HepG2 (cell line): ENCODE results near the gene DNAL4. TPM values are rescaled to one million over a fixed set of nuclear protein-coding genes. Genes with fewer than 3 reads are reported as not detected.
A peak's percentile ranks its signal among the peaks of the same experiment; 100 is the strongest.

ENCODE experiments used
- ATAD3A ChIP-seq: sonication (generic); formaldehyde crosslinking; IDR thresholded peaks from 2 replicates; pipeline ENCODE4 v1.4.0; 2020; ENCODE audit warnings: missing genetic modification reagents
- ATRX ChIP-seq: sonication (generic); formaldehyde crosslinking; IDR thresholded peaks from 2 replicates; pipeline ENCODE4 v1.4.0; 2020; ENCODE audit warnings: missing genetic modification reagents, borderline replicate concordance
- IKZF4 ChIP-seq: sonication (generic); formaldehyde crosslinking; IDR thresholded peaks from 2 replicates; pipeline ENCODE4 v1.5.1; 2020; ENCODE audit warnings: borderline replicate concordance, mild to moderate bottlenecking, low read depth, missing genetic modification reagents; ENCODE audit errors: not compliant biosample characterization
- KMT2B ChIP-seq: IDR thresholded peaks from 2 replicates; pipeline ENCODE4 v1.6.1; 2016; ENCODE audit warnings: missing genetic modification reagents, missing compliant biosample characterization
- MED8 ChIP-seq: sonication (generic); formaldehyde crosslinking; IDR thresholded peaks from 2 replicates; pipeline ENCODE4 v1.8.1; 2023; ENCODE audit warnings: mild to moderate bottlenecking, missing genetic modification reagents; ENCODE audit not compliant: insufficient replicate concordance
- POLR2A ChIP-seq, 2 experiments: IDR thresholded peaks; 2 replicates each; pipeline ENCODE4 v1.6.1; 2011; ENCODE audit warnings: low read depth in 2 of 2, low read length in 2 of 2, mild to moderate bottlenecking in 1 of 2, moderate library complexity in 1 of 2; ENCODE audit not compliant: insufficient read depth in 1 of 2
- RBFOX2 ChIP-seq: fragments of 200-400 bp; formaldehyde crosslinking; IDR thresholded peaks from 2 replicates; pipeline ENCODE4 v1.6.1; 2017; ENCODE audit warnings: low read depth, mild to moderate bottlenecking, low read length
- SMAD1 ChIP-seq: sonication (generic); formaldehyde crosslinking; IDR thresholded peaks from 2 replicates; pipeline ENCODE4 v1.4.0; 2020; ENCODE audit warnings: missing genetic modification reagents, low read depth, mild to moderate bottlenecking, borderline replicate concordance
- SMAD3 ChIP-seq: sonication (generic); formaldehyde crosslinking; IDR thresholded peaks from 2 replicates; pipeline ENCODE4 v1.4.0; 2020; ENCODE audit warnings: missing genetic modification reagents
- SRY ChIP-seq: sonication (generic); formaldehyde crosslinking; IDR thresholded peaks from 2 replicates; pipeline ENCODE4 v1.8.0; 2022; ENCODE audit warnings: mild to moderate bottlenecking, missing genetic modification reagents
- TCF12 ChIP-seq, 2 experiments: fragments of 450-650 bp in 1 of 2; sonication (generic) in 1 of 2; formaldehyde crosslinking in 1 of 2; IDR thresholded peaks; 2 replicates each; pipeline versions ENCODE4 v1.6.1 to v1.8.0; 2017 to 2022; ENCODE audit warnings: antibody characterized with exemption in 1 of 2, mild to moderate bottlenecking in 1 of 2, missing genetic modification reagents in 1 of 2, moderate library complexity in 1 of 2
- YEATS2 ChIP-seq: sonication (generic); formaldehyde crosslinking; IDR thresholded peaks from 2 replicates; pipeline ENCODE4 v1.4.0; 2020; ENCODE audit warnings: missing genetic modification reagents, borderline replicate concordance
- ZFP36L1 ChIP-seq: sonication (generic); formaldehyde crosslinking; IDR thresholded peaks from 2 replicates; pipeline ENCODE4 v1.8.0; 2022; ENCODE audit warnings: mild to moderate bottlenecking, missing genetic modification reagents, moderate library complexity
- ZNF292 ChIP-seq: sonication (generic); formaldehyde crosslinking; IDR thresholded peaks from 2 replicates; pipeline ENCODE4 v1.8.1; 2022; ENCODE audit warnings: mild to moderate bottlenecking, low read depth, missing genetic modification reagents, borderline replicate concordance
- ZNF674 ChIP-seq: sonication (generic); formaldehyde crosslinking; IDR thresholded peaks from 2 replicates; pipeline ENCODE4 v1.5.0; 2020; ENCODE audit warnings: low read depth, mild to moderate bottlenecking, missing genetic modification reagents
- polyA plus RNA-seq, 8 experiments: library from polyadenylated mRNA; depleted of rRNA in 3 of 8; stranded (reverse) in 7 of 8; unstranded in 1 of 8; fragments of >200 nt; fragmentation: Illumina TruSeq in 4 of 8; extraction: Trizol in 4 of 8; gene quantifications; 2 replicates each; pipeline versions ENCODE4 v1.2.1 to v1.2.3, GENCODE V29; 2011 to 2016; ENCODE audit warnings: low read depth in 4 of 8, missing spikeins in 1 of 8, mixed read lengths in 1 of 8; ENCODE audit not compliant: insufficient read depth in 1 of 8
- total RNA-seq, 5 experiments: library from RNA; depleted of rRNA; stranded (reverse); fragments of >200 nt; fragmentation: Illumina TruSeq; extraction: Trizol; gene quantifications; 2 replicates each; pipeline ENCODE4 v1.2.3, GENCODE V29; 2016; ENCODE audit warnings: low read depth in 1 of 5
- TF ChIP-seq, protein P1 (sequence below): sonication (generic); formaldehyde crosslinking; IDR thresholded peaks from 2 replicates; pipeline ENCODE4 v1.5.0; 2020; ENCODE audit warnings: missing genetic modification reagents
- TF ChIP-seq, protein P2 (sequence below): sonication (generic); formaldehyde crosslinking; IDR thresholded peaks from 2 replicates; pipeline ENCODE4 v1.9.0; 2021; ENCODE audit warnings: mild to moderate bottlenecking, missing genetic modification reagents
- TF ChIP-seq, protein P3 (sequence below): IDR thresholded peaks from 2 replicates; pipeline ENCODE4 v1.6.1; 2016; ENCODE audit warnings: missing biosample characterization, missing genetic modification reagents, low read depth

The DNAL4 gene
- total and polyA plus RNA-seq, 2 of the 13 experiments (the other 11 are each of a cell fraction or from before 2014, with no cell fraction given) = 8.0 to 10.7 TPM

DNA sequence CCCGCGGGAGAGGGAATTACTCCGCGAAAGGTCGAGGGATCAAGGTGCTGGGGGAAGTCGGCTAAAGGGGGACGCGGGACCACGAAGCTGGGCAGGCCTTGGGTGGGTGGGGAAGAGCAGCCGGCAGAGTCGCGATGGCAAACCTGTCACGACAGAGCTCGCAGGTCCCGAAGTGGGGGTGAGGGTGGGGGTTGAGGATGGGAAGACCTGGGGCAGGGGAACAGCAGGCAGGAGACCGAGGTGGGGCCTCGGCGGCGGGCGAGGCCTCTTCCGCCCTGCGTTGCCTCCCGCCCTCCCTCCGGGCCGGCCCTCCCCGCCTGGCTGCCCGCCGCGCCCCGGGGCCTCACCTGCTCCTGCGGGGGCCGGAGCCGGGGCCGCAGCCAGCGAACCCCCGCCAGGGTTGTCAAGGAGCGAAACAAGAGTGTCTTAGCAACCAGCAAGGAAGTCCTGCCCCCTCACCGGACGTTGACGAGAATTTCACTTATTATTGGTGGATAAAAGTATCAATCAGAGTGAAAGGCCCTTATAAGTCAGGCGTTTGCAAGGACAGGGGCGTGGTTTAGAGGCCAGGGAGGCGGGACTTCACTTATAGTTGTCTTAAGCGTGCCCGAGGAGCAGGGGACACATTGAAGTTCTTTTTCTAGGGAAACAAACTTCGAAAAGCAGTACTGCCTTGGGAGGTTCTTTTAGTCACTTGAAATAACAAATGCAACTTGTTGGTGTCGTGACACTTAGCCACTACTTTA, at the start of gene DNAL4 (continued):
- TF ChIP-seq, protein P1, sequence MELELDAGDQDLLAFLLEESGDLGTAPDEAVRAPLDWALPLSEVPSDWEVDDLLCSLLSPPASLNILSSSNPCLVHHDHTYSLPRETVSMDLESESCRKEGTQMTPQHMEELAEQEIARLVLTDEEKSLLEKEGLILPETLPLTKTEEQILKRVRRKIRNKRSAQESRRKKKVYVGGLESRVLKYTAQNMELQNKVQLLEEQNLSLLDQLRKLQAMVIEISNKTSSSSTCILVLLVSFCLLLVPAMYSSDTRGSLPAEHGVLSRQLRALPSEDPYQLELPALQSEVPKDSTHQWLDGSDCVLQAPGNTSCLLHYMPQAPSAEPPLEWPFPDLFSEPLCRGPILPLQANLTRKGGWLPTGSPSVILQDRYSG = no peak
- peak; percentile 34 to 43; a peak in 2 of 4 replicates for TF ChIP-seq POLR2A (IDR thresholded peaks at IDR 0.05; ENCODE audit: insufficient read depth in 1 of 2, low read depth in 2 of 2, low read length in 2 of 2)
- no peak for TF ChIP-seq ATAD3A (CRISPR knock-in tag)
- TF ChIP-seq, protein P2, sequence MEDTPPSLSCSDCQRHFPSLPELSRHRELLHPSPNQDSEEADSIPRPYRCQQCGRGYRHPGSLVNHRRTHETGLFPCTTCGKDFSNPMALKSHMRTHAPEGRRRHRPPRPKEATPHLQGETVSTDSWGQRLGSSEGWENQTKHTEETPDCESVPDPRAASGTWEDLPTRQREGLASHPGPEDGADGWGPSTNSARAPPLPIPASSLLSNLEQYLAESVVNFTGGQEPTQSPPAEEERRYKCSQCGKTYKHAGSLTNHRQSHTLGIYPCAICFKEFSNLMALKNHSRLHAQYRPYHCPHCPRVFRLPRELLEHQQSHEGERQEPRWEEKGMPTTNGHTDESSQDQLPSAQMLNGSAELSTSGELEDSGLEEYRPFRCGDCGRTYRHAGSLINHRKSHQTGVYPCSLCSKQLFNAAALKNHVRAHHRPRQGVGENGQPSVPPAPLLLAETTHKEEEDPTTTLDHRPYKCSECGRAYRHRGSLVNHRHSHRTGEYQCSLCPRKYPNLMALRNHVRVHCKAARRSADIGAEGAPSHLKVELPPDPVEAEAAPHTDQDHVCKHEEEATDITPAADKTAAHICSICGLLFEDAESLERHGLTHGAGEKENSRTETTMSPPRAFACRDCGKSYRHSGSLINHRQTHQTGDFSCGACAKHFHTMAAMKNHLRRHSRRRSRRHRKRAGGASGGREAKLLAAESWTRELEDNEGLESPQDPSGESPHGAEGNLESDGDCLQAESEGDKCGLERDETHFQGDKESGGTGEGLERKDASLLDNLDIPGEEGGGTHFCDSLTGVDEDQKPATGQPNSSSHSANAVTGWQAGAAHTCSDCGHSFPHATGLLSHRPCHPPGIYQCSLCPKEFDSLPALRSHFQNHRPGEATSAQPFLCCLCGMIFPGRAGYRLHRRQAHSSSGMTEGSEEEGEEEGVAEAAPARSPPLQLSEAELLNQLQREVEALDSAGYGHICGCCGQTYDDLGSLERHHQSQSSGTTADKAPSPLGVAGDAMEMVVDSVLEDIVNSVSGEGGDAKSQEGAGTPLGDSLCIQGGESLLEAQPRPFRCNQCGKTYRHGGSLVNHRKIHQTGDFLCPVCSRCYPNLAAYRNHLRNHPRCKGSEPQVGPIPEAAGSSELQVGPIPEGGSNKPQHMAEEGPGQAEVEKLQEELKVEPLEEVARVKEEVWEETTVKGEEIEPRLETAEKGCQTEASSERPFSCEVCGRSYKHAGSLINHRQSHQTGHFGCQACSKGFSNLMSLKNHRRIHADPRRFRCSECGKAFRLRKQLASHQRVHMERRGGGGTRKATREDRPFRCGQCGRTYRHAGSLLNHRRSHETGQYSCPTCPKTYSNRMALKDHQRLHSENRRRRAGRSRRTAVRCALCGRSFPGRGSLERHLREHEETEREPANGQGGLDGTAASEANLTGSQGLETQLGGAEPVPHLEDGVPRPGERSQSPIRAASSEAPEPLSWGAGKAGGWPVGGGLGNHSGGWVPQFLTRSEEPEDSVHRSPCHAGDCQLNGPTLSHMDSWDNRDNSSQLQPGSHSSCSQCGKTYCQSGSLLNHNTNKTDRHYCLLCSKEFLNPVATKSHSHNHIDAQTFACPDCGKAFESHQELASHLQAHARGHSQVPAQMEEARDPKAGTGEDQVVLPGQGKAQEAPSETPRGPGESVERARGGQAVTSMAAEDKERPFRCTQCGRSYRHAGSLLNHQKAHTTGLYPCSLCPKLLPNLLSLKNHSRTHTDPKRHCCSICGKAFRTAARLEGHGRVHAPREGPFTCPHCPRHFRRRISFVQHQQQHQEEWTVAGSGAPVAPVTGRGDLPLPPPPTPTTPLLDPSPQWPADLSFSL (CRISPR knock-in tag) = no peak
- TF ChIP-seq TCF12 (IDR thresholded peaks at IDR 0.05) = no peak
- no peak for TF ChIP-seq TCF12 (CRISPR knock-in tag; IDR thresholded peaks at IDR 0.05)
- no peak for TF ChIP-seq SMAD3 (CRISPR knock-in tag)
- TF ChIP-seq SMAD1 (CRISPR knock-in tag) = no peak
- TF ChIP-seq KMT2B (CRISPR knock-in tag) = peak; percentile 58; the same call in 1 of the 2 replicates
- TF ChIP-seq, protein P3, sequence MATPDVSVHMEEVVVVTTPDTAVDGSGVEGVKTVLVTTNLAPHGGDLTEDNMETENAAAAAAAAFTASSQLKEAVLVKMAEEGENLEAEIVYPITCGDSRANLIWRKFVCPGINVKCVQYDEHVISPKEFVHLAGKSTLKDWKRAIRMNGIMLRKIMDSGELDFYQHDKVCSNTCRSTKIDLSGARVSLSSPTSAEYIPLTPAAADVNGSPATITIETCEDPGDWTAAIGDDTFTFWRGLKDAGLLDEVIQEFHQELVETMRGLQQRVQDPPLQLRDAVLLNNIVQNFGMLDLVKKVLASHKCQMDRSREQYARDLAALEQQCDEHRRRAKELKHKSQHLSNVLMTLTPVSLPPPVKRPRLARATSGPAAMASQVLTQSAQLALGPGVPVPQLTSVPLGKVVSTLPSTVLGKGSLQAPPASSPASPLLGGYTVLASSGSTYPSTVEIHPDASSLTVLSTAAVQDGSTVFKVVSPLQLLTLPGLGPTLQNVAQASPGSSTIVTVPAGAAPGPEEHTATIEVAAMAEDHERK (CRISPR knock-in tag) = no peak
- no peak for TF ChIP-seq ZFP36L1 (CRISPR knock-in tag)
- TF ChIP-seq MED8 (CRISPR knock-in tag) = no peak
- TF ChIP-seq YEATS2 = peak; percentile 30; the same call in 1 of the 2 replicates
- TF ChIP-seq RBFOX2 = peak; percentile 68
- no peak for TF ChIP-seq ZNF292 (CRISPR knock-in tag)
- TF ChIP-seq ATRX (CRISPR knock-in tag) = no peak
- 0 out of 2 replicates have a peak, but pooled peaks have one; percentile 63 for TF ChIP-seq SRY
- TF ChIP-seq IKZF4 (CRISPR knock-in tag) = no peak
- no peak for TF ChIP-seq ZNF674 (CRISPR knock-in tag)
